Measurements from ENCODE around the gene USF1.
"Not testable (repeated sequence)": the region's sequence is repeated elsewhere in the genome, so short reads cannot be mapped to it uniquely, and the experiment has no call there.

The USF1 gene

GRCh38 chr1:161019751-161020495 is 25.9 kb downstream of the USF1 start:
- no peak for DNase-seq (ENCODE audit: low read depth)

GRCh38 chr1:161019111-161019660 is 26.6 kb downstream of the USF1 start:
- DNase-seq (ENCODE audit: low read depth), result not testable (repeated sequence)

GRCh38 chr1:161018631-161018930 is 27.2 kb downstream of the USF1 start:
- DNase-seq (ENCODE audit: low read depth), result no peak

GRCh38 chr1:161017756-161018630 is 27.8 kb downstream of the USF1 start:
- DNase-seq (ENCODE audit: low read depth), result no peak

GRCh38 chr1:161017181-161017580 is 28.6 kb downstream of the USF1 start:
- not testable (repeated sequence) for DNase-seq (ENCODE audit: low read depth)

GRCh38 chr1:161016683-161017082 is 29.1 kb downstream of the USF1 start:
- not testable (repeated sequence) for DNase-seq (ENCODE audit: low read depth)

- peak; percentile 23 for DNase-seq (ENCODE audit: low read depth)
Observed at GRCh38 chr1:161013488-161014230, 32.1 kb downstream of the USF1 start.

- DNase-seq (ENCODE audit: low read depth), result no peak
Observed at GRCh38 chr1:161013131-161013487, 32.7 kb downstream of the USF1 start.

GRCh38 chr1:161012420-161012819 is 33.4 kb downstream of the USF1 start:
- DNase-seq (ENCODE audit: low read depth), result no peak

GRCh38 chr1:161009602-161010211 is 36.1 kb downstream of the USF1 start:
- DNase-seq (ENCODE audit: low read depth), result no peak

- DNase-seq (ENCODE audit: low read depth), result no peak
Observed at GRCh38 chr1:161008869-161009510, 36.8 kb downstream of the USF1 start.

- no peak for DNase-seq (ENCODE audit: low read depth)
Observed at GRCh38 chr1:161007369-161007768, 38.4 kb downstream of the USF1 start.

- DNase-seq (ENCODE audit: low read depth), result no peak
Observed at GRCh38 chr1:161006563-161006962, 39.2 kb downstream of the USF1 start.

GRCh38 chr1:161001525-161001924 is 44.3 kb downstream of the USF1 start:
- no peak for DNase-seq (ENCODE audit: low read depth)

GRCh38 chr1:161000736-161001480 is 44.9 kb downstream of the USF1 start:
- DNase-seq (ENCODE audit: low read depth), result no peak

GRCh38 chr1:160999376-160999775 is 46.4 kb downstream of the USF1 start:
- DNase-seq (ENCODE audit: low read depth), result no peak

GRCh38 chr1:160997323-160998038 is 48.3 kb downstream of the USF1 start:
- peak; percentile 37 for DNase-seq (ENCODE audit: low read depth)

GRCh38 chr1:160996178-160996577 is 49.6 kb downstream of the USF1 start:
- DNase-seq (ENCODE audit: low read depth), result no peak

GRCh38 chr1:160993544-160994193 is 52.1 kb downstream of the USF1 start:
- DNase-seq (ENCODE audit: low read depth), result peak; percentile 51

GRCh38 chr1:160992036-160992435 is 53.7 kb downstream of the USF1 start:
- not testable (repeated sequence) for DNase-seq (ENCODE audit: low read depth)
